AG08396 (cell line): ENCODE results near the gene VCAN.
"Not testable (repeated sequence)": the region's sequence is repeated elsewhere in the genome, so short reads cannot be mapped to it uniquely, and the experiment has no call there.

Source experiments
- DNase-seq: peaks from one replicate; pipeline ENCODE4 v3.0.0; 2012; ENCODE audit warnings: low spot score, mixed read lengths

The VCAN gene

DNA sequence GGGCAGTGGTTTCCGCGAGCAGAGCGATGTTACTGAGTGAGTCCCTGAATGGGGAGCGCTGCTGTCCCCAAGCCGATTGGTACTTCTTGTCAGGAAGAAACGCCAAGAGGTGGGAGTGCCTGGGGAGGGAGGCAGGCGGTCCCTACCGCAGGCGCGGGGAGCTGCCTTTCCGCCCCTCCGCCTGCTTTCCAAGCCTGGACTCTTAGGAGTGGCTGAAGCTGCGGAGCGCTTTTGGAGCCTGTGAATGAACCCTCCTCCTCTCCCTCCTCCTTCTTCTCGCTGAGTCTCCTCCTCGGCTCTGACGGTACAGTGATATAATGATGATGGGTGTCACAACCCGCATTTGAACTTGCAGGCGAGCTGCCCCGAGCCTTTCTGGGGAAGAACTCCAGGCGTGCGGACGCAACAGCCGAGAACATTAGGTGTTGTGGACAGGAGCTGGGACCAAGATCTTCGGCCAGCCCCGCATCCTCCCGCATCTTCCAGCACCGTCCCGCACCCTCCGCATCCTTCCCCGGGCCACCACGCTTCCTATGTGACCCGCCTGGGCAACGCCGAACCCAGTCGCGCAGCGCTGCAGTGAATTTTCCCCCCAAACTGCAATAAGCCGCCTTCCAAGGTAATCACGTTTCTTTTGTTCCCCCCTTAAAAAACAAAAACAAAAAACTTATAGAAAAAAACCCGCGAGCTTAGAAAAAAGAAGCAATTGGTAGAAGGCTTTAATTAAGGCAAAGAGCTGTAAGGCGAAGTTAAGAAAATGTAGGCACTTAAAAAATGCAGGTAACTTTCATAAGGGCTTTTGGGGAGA is at the start of gene VCAN:
Gene VCAN (plus strand): TSS at position 340 of the 808 bp plus-strand sequence. CDS start 11,775 bp downstream, outside the sequence.
- DNase-seq: peak; percentile 72

DNA sequence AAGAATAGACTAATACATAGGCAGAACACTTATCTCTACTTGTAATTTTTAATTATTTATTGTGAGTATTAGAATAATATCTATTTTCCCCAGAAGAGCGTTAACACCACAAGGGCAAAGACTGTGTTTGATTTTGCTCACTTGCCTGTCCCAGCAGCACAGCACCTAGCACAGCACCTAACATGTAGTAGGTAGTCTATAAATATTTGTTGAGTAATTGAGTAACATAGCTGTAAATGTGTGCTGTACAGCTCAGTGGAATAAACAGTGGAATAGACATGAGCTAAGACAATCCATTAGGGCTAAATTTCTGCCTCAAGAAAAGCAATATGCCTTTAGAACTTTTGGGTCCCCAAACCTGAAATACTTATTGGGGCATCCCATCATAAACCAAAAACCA is 49.3 kb upstream of the VCAN start:
- DNase-seq: no peak

DNA sequence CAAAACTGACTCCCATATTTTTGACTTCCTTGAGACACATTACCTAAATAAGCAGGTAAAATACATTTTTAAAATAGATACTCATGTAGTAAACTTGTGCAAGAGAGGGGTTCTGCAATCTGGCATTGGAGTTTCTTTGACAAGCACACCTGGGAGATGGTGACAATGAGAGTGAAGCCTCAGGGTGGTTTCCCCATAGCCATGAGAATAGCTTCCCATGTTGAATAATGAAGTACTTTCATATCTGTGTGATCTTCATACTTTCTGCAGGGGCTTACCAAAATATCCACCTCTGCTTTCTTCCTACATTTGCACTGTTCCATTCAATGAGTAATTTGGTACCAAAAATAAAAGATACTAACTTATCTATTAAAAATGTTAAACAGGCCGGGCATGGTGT is 44.7 kb upstream of the VCAN start:
- no peak for DNase-seq

DNA sequence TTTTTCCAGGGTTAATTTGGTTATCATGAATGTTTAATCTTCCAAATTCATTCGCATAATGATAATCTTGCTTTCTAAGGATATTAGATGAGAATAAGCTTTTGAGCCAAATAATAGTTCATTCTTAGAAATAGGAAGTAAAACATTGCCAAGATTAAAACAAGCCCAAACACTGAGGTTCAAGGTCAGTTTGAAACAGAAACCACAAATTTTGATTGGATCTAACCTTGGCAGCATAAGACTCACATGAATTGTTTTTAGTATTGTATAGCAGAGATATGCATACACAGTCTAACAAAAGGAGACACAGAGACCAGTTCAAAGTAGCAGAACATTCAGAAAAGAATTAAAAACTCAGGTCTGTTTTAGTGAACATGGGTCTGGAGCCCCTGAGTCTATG is 43.4 kb upstream of the VCAN start:
- no peak for DNase-seq

DNA sequence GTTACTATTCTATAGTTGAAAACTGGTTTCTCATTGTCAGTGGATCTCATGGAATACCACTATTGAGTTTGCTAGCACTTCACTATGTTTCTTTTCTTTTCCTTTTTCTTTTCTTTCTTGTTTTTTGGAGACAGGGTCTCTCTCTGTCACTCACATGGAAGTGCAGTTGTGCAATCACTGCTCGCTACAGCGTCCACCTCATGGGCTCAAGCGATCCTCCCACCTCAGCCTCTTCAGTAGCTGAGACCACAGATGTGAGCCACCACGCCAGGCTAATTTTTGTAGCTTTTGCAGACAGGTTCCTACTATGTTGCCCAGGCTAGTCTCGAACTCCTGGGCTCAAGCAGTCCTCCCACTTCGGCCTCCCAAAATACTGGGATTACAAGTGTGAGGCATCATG is 42.7 kb upstream of the VCAN start:
- no peak for DNase-seq

DNA sequence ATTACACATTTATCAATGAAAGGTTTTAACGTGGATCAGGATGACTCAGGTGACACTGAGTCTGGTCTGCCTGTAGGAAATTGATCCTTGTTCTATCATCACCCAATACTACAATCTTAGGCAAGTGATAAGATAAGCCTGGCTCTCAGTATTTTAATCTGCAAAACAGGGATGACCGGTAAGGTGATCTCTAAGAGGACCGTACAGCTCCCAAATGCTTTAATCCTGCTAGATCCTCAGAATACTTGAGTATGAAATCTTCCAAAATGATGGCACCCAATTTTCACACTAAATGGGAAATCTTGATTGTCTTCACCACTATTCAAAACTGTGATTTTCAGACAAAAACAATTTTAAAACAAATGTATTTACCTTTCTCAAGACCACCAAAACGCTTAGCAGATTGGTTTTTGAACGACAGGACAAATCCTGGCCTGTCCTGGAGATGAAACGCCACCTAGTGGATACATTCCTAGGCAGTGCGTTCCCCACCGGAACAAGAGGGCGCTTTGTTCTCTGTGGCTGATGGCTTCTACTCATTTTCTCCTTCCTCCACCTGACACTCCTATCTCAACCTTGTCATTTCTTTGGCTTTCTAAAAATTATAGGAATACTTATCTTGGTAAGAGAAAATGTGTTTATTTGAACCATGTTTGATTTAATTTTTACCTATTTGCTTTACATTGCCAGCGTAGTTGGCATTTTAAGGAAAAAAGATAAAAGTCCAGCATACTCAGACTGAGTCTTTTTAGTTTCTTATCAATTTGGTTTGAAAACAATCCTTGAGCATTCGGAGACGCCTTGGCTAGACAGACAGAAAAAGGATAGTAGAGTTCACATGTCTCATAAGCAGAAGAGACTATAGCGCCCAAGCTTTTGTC is 41.2 kb upstream of the VCAN start:
- peak; percentile 63 for DNase-seq

DNA sequence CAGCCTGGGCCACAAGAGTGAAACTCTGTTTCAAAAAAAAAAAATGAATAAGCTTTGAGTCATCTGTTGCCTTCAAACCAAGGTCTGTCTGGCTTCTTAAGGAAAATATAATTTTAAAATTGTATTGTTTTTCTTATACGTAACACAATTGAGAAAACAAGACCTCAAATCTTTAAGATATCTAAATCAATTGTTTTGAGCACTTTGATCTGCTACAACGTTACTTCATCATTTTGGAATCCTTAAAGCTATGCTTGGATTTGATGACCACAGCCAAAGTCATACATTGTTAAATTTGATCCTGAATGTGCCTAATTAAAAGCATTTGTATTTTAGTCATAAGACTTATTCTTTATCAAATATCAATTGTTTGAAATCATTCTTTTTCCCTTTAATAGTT is 37.7 kb upstream of the VCAN start:
- peak; percentile 9 for DNase-seq

DNA sequence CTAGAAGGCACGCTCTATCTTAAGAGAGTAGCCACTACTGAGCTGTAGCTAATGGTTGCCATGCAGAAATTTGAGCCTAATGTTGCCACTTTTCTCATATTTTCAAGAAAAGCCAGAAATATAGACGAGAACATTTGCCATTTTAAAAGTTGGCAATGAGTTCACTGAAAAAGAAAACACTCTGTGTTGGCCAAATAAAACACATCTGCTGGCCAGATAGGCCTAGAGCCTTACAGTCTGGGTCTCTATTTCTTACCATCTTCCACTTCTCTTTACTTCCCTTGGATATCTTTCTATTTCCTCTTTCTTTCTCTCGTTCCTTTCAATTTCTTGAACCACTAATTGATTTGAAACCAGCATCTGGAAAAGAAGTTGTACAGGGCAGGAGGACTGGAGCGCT is 36.6 kb upstream of the VCAN start:
- peak; percentile 13 for DNase-seq

DNA sequence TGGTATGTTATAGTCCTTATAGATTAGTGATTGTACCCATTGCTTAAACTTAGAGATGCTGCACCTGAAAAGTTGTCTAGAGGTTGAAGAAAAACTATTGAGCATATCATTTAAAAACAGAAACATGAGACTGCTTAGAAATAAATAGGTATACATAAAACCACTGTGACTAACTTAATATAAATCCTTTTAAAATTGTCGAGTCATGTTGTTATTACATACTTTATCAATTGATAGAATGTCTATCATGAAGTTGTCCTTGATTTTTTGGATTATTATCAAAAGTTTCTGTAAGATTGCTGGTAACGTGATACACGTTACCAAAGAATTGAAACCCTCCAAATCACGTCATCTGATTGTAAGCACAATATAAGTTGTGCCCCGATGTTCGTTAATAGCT is 35.3 kb upstream of the VCAN start:
- no peak for DNase-seq

DNA sequence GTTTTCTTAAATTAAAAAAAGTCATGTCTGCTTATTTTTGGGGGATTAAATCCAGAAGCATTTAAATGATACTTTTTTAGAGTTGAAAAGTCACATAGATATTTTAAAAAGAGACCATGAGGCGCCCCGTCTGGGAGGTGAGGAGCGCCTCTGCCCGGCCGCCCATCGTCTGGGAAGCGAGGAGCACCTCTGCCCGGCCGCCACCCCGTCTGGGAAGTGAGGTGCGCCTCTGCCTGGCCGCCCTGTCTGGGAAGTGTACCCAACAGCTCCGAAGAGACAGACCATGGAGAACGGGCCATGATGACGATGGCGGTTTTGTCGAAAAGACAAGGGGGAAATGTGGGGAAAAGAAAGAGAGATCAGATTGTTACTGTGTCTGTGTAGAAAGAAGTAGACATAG is 33.8 kb upstream of the VCAN start:
- not testable (repeated sequence) for DNase-seq

DNA sequence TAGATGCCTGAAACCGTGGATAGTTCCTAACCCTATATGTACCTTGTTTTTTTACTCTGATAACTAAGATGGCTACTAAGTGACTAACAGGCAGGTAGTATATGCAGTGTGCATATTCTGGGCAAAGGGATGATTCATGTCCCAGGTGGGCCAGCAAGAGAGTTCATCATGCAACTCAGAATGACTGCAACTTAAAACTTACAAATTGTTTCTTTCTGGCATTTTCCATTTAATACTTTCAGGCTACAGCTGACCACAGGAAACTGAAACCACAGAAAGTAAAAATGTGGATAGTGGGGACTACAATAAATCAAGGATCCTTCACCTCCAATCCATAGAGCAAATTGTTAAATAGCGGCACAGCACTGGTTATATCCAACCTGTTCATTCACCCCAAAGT is 30.7 kb upstream of the VCAN start:
- no peak for DNase-seq

DNA sequence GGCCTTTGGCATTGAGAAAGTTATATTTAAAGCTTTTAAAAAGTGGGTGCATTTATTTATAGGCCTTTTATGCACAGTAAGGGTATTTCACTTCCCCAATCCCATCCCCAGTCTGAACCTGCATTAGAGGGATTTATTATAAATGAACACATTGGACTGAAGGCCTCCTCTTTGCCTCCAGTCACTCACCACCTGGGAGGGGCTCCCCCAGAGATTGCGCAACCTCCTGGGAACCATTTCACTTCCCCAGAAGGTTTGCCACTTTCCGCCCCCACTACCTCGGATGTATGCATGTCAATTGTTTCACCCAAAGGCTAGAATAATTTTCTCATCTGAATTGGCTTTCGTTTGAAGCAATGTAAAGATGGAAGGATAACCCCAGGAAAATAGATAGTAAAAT is 29.8 kb upstream of the VCAN start:
- no peak for DNase-seq

DNA sequence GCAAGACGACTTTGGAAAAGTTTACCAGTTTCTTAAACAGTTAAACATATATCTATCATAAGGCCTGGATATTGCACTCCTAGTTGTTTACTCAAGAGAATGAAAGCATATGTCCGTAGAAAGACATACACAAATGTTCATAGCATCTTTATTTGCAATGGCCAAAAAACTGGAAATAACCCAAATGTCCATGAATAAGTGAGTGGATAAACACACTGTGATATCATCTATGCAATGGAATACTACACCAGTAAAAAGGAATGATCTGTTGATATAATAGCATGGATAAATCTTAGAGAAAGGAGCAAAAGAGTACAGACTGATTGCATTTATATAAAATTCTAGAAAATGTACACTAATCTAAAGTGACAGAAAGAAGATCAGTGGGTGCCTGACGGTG is 28.0 kb upstream of the VCAN start:
- no peak for DNase-seq

DNA sequence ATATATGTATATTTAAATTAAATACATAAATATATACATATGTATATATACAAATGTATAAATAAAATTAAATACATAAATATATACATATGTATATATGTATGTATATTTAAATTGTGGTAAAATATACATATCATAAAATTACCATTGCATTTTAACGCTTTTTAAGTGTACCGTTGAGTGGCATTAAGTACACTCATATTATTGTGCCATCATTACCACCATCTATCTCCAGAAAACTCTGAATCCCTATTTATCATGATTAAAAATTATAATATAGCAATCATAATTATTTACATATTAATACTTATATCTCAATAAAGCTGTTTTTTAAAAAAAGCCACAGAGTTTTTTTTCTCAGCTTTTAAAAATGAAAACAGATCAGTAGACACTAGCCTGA is 27.1 kb upstream of the VCAN start:
- no peak for DNase-seq

DNA sequence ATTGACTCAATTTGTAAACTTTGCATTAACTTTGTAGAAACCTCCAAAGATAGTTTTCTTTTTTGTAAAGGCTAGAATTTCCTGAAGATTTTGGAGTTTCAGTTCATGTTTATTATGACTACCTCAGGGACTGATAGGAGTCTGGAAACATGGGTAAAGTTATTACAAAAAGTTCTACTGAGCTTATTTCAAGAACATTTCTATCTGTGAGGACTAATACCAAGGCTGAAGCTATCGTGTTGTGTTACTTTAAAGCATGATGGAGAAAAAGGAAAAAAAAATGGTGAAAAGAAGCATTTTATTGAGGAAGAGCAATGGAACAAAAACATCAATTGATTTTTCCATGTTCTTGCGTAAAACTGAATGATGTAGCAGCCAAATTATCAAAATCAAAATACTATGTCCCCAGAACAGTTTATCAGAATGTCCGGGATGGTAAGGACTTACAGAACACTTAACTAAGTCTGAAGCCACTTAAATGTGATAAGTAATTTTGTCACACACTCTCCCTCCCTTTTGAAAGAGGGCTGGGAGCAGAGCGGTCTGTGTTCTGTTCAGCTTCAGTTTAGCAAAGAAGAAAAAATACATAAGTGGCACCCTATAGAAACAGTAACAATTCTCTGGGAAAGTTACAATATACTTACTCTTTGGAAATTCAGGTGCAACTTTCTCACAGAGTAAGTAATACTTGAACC is 25.1 kb upstream of the VCAN start:
- DNase-seq: no peak

DNA sequence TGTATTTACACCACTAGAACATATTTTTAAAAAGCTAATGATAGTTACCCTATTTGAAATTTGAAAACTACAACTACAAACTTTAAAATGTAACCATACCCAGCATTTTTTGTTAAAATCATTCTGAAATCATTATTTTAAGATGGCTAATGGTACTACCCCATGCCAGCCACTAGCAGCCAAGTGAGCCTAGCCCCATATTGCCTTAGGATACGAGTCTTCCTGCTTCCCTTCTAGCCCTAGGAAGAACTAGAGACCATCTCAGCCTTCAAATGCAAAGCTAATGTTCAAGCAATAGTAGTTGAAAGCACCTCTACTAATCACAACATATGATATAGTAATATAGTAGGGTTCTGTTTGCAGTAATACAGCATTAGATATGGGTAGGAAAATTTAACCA is 24.0 kb upstream of the VCAN start:
- DNase-seq: no peak

DNA sequence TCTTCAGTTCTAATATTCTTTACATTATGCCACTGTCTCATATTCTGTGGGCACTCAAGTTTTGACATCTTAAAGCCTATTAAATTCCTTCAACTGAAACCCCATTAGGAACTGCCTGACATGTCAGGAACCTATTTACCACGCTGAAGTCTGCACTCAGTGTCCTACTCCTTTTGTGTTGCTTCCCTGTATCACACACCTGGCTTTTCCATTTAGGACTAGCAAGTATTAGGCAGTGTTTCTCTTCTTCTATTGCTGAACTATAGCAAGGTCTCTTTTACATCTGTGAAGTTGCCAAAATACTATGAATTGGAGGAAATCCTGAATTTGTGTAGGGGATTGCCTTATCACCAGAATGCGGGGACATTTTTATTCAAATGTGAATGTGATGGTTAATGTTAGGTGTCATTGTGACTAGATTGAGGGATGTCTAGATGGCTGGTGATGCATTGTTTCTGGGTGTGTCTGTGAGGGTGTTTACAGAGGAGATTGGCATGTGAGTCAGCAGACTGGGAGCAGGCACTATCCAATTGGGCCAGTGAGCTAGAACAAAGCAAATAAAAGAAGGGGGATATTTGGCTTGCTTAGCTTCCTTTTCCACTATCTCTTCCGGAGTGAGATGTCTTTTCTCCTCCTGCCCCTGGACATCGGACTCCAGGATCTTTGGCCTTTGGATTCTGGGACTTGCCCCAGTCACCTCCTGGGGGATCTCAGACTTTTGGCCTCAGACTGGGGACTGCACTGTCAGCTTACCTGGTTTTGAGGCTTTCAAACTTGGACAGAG is 21.2 kb upstream of the VCAN start:
- no peak for DNase-seq

DNA sequence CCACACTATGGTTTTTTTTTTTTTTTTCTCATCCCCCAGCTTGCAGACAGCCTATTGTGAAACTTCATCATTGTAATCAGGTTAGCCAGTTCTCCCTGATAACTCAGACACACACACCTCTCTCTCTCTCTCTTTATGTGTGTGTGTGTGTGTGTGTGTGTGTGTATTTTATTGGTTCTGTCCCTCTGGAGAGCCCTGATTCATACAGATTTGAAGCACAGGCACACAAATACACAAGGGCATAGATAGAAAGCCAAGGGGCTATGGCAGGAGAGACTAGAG is 20.6 kb upstream of the VCAN start:
- no peak for DNase-seq

DNA sequence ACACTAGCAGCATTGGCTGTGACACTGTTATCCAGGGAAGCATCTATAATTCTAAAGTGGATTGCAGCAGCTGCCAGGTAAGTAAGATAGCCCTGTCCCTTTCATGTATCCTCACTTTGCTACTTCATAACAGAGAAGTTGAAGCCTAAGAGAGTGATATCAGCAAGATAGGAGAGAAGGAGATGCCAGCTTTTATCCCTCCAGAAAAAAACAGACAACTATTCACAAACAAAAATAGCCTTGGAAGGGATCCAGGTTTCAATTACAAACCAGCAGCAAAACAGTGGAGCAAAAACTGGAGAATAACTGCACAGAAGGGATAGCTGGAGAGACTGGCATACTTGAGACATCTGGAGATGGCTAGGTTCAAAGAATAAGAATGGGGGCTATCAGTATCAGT is 19.6 kb upstream of the VCAN start:
- no peak for DNase-seq

DNA sequence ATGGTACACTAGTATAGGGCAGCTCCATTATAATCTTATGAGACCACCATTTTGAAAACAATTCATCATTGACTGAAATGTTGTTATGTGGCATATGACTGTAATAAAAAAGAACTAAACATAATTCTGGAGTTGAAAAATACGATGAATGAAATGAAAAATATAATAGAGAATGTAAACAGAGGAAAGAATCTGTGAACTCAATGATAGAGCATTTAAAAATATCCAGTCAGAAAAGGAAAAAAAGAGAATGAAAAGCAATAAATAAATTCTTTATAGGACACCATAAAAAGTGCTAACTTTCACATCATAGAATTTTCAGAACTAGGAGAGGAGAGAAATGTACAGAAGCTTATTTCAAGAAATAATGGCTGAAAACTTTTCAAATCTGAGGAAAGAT is 17.6 kb upstream of the VCAN start:
- no peak for DNase-seq

DNA sequence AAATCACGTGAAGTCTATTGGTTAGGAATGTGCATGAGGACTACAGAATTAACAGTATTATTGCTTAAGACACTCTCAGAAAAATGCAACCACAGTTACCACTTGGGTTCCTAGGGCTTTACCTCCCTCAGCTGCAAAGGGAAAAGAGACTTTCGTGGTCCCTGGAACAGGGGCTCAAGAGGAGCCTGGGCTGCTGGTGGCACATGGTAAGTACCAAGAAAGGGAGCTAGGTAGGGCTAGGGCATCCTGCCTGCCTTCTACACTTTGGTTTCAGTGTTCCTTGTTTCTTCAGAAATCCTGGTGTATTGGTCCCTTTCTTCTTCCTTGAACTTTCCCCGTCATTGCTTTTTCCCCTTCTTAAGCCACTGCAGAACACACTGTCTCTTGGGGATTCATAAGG is 7.3 kb upstream of the VCAN start:
- DNase-seq: no peak

DNA sequence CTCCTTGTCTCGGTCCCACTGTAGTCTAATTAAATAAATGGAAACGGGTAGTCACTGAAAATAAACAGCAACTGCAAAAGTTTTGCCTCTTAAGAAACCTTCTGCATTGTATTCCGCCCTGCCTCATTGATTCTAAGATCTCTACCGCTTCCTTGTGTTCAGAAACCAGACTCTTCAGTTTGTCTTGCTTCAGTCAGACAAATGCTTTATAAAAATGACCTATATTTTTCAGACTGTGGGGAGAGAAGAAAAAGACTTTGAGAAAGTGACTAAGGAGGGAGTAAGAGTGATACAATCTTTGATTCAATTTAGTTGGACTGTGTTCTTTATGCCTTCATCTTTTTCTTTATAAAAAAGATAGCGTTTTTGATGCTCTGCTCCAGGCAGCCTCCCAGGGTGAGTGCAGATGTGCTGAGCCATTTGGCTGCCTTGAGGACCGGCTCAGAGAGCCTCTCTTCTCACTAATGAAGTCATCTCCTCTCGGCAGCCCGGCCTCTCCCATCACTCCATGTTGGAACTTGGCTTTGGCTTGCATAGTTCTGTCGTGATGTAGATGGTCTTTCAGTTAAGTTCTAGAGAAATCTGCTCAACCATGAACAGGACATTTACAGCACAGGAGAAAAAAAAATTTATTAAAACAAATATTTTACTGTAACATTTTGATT is 4.0 kb upstream of the VCAN start:
- DNase-seq: peak; percentile 60
